Measurements from ENCODE around the gene NTRK2.

The NTRK2 gene

DNA sequence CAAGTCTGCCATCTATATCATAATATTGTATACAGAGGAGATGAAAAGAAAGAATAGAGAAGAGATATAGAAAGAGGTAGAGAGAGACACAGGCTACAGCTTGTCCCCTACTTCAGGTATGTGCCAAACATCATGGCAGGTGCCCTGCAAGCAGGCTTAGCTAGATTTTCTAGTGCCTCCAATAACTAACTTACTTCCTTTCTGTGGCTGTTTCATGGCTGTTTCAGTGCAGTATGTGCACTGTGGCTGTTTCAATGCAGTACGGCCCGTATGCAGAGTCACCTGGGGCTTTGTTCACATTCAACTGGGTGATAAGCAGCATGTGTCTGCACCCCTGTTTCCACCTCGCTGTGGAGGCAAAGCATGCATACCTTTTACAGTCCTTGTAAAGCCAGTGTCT lies 327.2 kb downstream of the NTRK2 start:
- Histone ChIP-seq H3K9ac (ENCODE audit: low read depth, low read length, poor library complexity, severe bottlenecking) (no peak overlapping the region), H3K9me2 (replicated peaks; ENCODE audit: low read depth, low read length) (no peaks in the 10 kb centered on the region), H3K4me3 (ENCODE audit: low read length, poor library complexity, severe bottlenecking) (no peak overlapping the region), H2AFZ (ENCODE audit: low read length) (no peak overlapping the region), H3K79me2 (ENCODE audit: insufficient read depth, low read length) (no peaks in the 10 kb centered on the region), H3K4me2 (ENCODE audit: low read depth, low read length, poor library complexity, severe bottlenecking) (no peak overlapping the region), H3K27me3 (ENCODE audit: insufficient read depth, low read length, poor library complexity, severe bottlenecking) (no peaks in the 10 kb centered on the region), H4K20me1 (ENCODE audit: insufficient read depth, low read length, poor library complexity, severe bottlenecking) (no peaks in the 10 kb centered on the region), H3K4me1 (ENCODE audit: insufficient read depth, low read length, poor library complexity, severe bottlenecking) (no peaks in the 10 kb centered on the region), H3F3A (ENCODE audit: low read depth) (no peaks in the 10 kb centered on the region), H3K36me3 (ENCODE audit: insufficient read depth, low read length) (no peaks in the 10 kb centered on the region), H3K9me3 (ENCODE audit: insufficient read depth, low read depth, low read length) (peaks cover 4% of the 10 kb centered on the region; the same call in 1 of the 2 replicates)
- TF ChIP-seq EZH2phosphoT487 (IDR thresholded peaks at IDR 0.05; ENCODE audit: borderline replicate concordance) (no peak), CTCF (conservative IDR thresholded peaks at IDR 0.05; ENCODE audit: low read length) (no peak)

GRCh38 chr9:84997472-84997871 lies 327.9 kb downstream of the NTRK2 start:
- no peak overlapping the region for H3K4me2 ChIP-seq (ENCODE audit: low read depth, low read length, poor library complexity, severe bottlenecking)
- H3K79me2 ChIP-seq (ENCODE audit: insufficient read depth, low read length) = no peaks in the 10 kb centered on the region
- H3K36me3 ChIP-seq (ENCODE audit: insufficient read depth, low read length) = no peaks in the 10 kb centered on the region
- no peaks in the 10 kb centered on the region for H4K20me1 ChIP-seq (ENCODE audit: insufficient read depth, low read length, poor library complexity, severe bottlenecking)
- H3K4me3 ChIP-seq (ENCODE audit: low read length, poor library complexity, severe bottlenecking) = no peak overlapping the region
- no peaks in the 10 kb centered on the region for H3K27me3 ChIP-seq (ENCODE audit: insufficient read depth, low read length, poor library complexity, severe bottlenecking)
- no peaks in the 10 kb centered on the region for H3K9me2 ChIP-seq (replicated peaks; ENCODE audit: low read depth, low read length)
- H3K4me1 ChIP-seq (ENCODE audit: insufficient read depth, low read length, poor library complexity, severe bottlenecking) = no peaks in the 10 kb centered on the region
- no peak overlapping the region for H3K9ac ChIP-seq (ENCODE audit: low read depth, low read length, poor library complexity, severe bottlenecking)
- no peak overlapping the region for H2AFZ ChIP-seq (ENCODE audit: low read length)
- TF ChIP-seq CTCF (conservative IDR thresholded peaks at IDR 0.05; ENCODE audit: low read length) = no peak
- no peak for TF ChIP-seq EZH2phosphoT487 (IDR thresholded peaks at IDR 0.05; ENCODE audit: borderline replicate concordance)
- H3F3A ChIP-seq (ENCODE audit: low read depth) = no peaks in the 10 kb centered on the region
- peaks cover 4% of the 10 kb centered on the region; the same call in 1 of the 2 replicates for H3K9me3 ChIP-seq (ENCODE audit: insufficient read depth, low read depth, low read length)

- H3K79me2 ChIP-seq (ENCODE audit: insufficient read depth, low read length) = no peaks in the 10 kb centered on the region
- H4K20me1 ChIP-seq (ENCODE audit: insufficient read depth, low read length, poor library complexity, severe bottlenecking) = no peaks in the 10 kb centered on the region
- H3K9ac ChIP-seq (ENCODE audit: low read depth, low read length, poor library complexity, severe bottlenecking) = no peak overlapping the region
- no peaks in the 10 kb centered on the region for H3K9me2 ChIP-seq (replicated peaks; ENCODE audit: low read depth, low read length)
- no peaks in the 10 kb centered on the region for H3K4me1 ChIP-seq (ENCODE audit: insufficient read depth, low read length, poor library complexity, severe bottlenecking)
- H3K9me3 ChIP-seq (ENCODE audit: insufficient read depth, low read depth, low read length) = peaks cover 4% of the 10 kb centered on the region; the same call in 1 of the 2 replicates
- H3K4me3 ChIP-seq (ENCODE audit: low read length, poor library complexity, severe bottlenecking) = no peak overlapping the region
- no peaks in the 10 kb centered on the region for H3K36me3 ChIP-seq (ENCODE audit: insufficient read depth, low read length)
- no peak overlapping the region for H2AFZ ChIP-seq (ENCODE audit: low read length)
- no peak overlapping the region for H3K4me2 ChIP-seq (ENCODE audit: low read depth, low read length, poor library complexity, severe bottlenecking)
- TF ChIP-seq EZH2phosphoT487 (IDR thresholded peaks at IDR 0.05; ENCODE audit: borderline replicate concordance) = no peak
- no peak for TF ChIP-seq CTCF (conservative IDR thresholded peaks at IDR 0.05; ENCODE audit: low read length)
- H3K27me3 ChIP-seq (ENCODE audit: insufficient read depth, low read length, poor library complexity, severe bottlenecking) = no peaks in the 10 kb centered on the region
- no peaks in the 10 kb centered on the region for H3F3A ChIP-seq (ENCODE audit: low read depth)
These were observed 329.1 kb downstream of the NTRK2 start for GRCh38 chr9:84998639-84999038.

Data from Loucy (cell line).